GM19238 (cell line): ENCODE results near the gene HPS5.

Source experiments
- DNase-seq: peaks from one replicate; pipeline ENCODE4 v3.0.0; 2011; ENCODE audit warnings: low spot score; ENCODE audit not compliant: insufficient read length

The HPS5 gene

DNA sequence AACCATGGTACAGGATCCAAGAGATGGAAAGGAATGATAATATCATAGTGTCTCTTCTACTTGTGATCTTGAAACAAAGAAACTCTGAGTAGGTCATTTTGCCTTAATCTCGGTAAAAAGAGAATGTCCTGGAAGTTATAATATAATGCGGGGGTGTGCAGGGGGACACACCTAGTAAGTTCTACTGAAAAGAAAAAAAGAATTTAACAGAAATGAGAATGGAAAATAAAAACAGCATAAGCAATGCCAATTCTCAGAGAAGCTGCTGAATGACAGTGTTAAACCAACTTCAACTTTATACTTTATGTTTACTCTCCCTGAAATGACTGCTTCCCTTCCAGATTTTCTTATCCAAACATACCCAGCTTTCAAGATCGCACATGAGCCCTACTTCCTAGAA, 2.0 kb downstream of the HPS5 start:
- no peak for DNase-seq

DNA sequence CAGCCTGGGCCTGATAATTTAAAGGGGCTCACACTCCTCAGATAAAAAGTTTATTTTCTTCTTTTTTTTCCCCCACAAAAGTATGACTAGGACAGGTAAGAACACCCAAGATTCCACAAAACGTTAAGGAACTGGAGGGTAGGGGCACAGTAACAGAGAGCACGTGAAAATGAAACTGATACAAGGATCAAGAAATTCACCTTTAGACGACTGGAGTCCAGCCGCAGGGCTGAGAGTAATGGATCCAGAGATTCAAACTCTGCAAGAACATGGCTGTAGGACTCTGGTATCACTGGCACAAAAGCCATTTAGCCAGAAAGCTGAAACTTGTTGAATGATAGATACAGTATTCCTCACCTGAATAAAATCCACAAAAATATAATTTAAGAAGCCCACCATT, 4.4 kb downstream of the HPS5 start:
- DNase-seq = no peak

DNA sequence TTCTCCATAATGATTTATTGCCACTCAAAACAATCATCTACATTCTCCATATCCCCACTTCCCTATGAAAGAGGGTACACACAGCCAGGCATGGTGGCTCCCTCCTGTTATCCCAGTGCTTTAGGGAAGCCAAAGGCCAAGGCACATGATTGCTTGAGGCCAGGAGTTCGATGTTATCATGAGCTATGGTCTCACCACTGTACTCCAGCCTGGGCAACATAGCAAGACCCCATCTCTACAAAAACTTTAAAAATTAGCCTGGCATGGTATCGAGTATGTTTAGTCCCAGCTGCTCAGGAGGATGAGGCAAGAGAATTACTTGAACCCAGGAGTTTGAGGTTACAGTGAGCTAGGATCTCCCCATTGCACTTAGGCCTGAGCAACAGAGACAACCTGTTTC, 6.0 kb downstream of the HPS5 start:
- DNase-seq = no peak

DNA sequence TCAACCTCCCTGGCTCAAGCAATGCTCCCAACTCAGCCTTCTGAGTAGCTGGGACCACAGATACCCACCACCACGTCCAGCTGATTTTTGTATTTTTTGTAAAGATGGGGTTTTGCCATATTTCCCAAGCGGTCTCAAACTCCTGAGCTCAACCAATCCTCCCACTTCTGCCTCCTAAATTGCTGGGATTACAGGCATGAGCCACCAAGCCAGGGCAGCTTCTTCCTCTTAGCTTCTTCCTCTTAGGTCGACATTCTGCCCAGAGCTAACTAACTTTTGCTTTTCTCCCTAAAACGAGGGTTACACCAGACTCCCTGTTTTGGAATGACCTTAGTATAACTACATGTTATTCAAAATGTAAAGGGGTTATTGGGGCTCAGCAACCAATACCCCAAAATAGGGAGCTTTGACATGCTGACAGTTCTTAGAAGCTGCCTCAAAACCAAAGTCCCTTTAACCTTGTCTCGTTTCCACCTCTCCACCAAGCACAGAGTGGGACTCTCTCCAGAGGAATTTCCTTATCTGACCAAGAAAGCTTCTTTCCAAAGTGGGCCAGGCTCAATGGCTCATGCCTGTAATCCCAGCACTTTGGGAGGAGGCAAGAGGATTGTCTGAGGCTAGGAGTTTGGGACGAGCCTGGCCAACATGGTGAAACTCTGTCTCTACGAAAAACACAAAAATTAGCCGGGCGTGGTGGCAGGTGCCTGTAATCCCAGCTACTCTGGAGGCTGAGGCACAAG, 7.0 kb downstream of the HPS5 start:
- DNase-seq = no peak

DNA sequence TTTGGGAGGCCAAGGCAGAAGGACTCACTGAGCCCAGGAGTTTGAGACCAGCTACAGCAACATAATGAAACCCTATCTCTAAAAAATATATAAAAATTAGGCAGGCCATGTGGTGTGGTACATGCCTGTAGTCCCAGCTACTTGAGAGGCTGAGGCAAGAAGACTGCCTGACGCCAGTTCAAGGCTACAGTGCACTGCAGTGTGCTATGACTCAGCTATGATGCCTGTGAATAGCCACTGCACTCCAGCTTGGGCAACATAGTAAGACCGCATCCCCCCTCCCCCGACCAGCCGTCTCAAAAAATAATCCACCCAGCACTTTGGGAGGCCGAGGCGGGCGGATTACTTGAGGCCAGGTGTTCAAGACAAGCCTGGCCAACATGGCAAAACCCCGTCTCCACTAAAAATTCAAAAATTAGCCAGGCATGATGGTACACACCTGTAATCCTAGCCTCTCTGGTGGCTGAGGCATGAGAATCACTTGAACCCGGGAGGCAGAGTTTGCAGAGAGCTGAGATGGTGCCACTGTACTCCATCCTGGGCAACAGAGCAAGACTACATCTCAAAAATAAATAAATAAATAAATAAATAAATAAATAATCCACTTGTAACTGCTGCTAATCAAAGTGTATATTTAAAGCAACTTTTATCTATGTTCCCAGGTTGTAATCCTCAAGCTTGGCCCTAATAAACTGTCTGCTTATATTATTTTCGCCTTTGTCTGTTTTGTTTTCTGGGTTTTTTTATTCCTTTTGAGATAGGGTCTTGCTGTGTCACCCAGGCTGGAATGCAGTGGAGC, 7.8 kb downstream of the HPS5 start:
- no peak for DNase-seq

DNA sequence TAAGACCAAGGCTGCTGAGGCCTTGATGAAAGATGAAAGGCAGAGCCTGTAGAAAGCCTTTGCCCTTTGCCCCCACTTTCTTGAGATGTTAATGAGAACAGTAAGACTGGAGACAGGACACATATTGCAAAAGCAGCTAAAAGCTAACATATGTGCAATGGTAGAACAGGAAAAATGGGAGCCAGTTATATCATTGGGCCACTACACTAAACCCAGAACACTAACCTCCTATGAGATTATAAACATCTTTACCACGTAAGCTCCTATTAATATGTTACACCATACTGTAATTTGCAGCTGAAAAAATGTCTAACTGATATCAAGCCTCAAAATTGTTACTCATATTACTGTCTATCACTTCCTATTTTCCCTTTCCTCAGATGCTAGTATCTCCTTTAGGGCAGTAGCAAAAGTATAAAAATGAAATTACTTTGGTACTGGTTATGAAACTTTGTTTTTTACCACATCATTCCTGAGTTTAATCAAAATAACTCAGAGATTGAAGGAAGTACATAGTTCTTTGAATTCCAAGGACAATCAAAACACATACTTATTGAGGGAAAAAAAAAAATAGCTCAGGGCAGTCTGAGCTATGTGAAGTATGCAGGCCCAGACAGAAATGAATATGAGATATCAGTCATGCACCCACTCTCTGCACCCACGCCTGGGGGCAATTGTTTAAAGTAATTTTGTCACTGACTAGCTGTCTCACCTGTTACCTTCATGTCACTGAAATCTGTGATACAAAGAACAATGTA, 9.1 kb downstream of the HPS5 start:
- no peak for DNase-seq

DNA sequence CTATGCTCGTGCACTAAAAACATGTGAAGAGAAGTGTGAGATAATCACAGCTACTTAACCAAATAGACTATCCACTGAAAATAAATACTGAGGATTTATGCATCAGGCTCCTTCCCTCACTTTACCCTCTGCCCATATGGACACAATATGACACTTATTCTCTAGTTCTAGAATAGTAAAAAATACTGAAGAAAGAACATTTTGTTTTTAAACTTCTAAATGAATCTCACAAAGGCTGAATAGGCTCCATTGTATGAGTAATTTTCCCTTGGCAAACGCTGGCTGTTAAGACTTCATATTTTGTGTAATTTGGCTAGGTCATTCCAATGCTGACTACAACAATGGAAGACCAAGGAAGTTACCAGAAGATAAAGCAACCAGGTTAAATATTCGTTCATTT, 9.9 kb downstream of the HPS5 start:
- no peak for DNase-seq

DNA sequence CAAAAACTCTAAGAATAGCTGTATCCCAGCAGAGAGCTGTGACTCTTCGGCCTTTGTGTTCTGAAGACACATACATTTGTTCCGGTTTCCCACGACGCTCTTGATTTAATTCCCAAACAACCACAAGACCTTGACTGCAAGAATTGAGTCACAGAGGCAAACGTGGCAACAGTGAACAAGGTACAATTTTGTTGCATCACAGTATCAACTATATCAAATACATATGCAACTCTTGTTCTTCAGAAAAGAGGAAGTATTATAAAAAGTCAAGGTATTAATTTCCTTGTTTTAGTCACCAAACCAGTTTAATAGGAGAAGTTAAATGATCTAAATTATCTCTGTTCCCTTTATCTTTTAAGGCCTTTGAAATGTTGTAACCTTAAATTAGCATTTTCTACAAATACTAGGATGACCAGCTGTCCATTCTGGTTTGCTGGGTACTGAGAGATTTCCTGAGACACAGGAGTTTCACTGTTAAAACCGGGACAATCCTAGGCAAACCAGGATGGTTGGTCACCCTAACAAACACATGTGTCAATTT, 11.1 kb downstream of the HPS5 start:
- no peak for DNase-seq

DNA sequence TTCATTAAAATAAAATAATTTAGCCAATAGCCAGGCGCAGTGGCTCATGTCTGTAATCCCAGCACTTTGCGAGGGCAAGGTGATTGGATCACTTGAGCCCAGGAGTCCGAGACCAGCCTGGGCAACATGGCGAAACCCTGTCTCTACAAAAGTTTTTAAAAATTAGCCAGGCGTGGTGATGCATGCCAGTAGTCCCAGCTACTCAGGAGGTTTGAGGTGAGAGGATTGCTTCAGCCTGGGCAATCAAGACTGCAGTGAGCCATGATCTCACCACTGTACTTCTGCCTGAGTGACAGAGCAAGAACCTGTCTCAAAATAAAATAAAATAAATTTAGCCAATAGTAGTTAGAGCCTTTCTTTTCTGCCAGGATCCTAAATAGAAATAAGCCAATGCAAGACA, 12.2 kb downstream of the HPS5 start:
- no peak for DNase-seq

DNA sequence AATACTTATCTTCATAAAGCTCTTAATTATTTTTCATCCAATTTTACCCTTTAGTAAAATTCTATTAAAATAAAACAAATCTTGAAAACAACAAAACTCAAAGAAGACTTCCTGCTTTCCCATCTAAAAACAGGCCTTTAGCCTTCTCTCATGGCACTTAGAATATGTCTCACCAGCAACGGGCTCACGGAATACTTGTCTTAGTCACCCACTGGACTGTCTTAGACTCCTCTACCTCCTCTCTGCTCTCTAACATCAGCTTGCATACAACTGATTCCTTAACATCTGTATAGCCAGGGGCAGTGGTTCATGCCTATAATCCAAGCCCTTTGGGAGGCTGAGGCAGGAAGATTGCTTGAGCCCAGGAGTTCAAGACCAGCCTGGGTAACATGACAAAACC, 13.7 kb downstream of the HPS5 start:
- DNase-seq = no peak

DNA sequence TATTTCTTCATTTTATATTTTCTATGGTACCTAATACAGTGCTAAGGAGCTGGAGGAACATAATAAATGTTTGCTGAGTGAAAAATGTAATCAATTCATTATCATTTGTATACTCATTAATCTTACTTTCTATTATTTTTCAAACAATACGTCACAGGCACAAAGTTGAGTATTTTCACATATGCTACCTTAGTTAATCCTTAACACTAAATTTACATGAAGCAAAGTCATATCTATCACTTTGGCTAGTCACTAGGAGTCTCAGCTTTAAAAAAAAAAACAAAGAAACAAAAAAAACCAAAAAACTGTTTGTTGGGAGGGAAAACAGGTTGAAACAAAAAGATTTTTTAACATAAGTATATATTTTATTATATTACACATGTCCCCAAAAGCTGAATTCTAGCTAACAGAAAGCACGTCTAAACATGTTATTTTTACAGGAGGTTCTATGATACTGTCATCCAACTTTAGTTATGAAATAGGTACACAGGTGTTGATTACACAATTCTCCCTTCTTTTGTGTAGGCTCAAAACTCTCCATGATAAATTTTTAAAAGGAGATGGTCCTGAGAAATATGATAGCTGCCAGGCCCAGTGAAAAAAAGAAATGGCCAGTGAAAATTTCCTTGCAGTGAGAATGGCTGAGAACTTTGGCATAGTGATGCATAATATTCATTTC, 14.3 kb downstream of the HPS5 start:
- no peak for DNase-seq

DNA sequence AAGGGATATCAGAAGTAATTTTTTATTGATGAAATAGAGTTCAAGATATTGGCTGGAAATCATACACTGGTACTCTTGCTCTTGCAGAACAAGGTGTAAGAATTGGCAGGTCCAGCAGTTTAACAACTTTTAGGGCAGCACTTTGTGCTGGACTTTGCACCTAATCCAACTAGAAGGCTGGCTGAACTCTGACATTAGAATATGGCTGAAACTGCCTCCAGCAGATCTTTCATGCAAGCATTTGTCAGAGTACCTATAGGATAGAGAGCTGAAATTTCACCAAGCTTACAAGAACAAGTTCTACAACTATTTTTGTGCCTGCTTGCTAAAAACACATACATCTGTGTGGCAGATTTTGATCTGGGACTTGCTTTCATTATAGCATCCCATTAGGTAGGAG, 17.2 kb downstream of the HPS5 start:
- no peak for DNase-seq

DNA sequence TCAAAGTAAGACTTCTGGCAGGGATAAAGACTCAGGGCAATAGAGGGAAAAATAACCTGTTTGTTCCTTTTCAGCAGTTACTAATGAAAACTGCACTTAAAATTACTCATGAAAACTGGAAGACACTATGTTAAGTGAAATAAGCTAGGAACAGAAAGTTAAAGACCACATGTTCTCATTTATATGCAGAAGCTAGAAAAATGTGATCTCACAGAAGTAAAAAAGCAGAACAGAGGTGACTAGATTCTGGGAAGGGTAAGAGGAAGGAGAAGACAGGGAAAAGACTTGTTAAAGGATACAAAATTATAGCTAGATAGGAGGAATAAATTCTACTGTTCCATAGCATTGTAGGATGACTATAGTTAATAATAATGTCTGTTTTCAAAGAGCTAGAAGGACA, 22.2 kb downstream of the HPS5 start:
- DNase-seq = no peak

DNA sequence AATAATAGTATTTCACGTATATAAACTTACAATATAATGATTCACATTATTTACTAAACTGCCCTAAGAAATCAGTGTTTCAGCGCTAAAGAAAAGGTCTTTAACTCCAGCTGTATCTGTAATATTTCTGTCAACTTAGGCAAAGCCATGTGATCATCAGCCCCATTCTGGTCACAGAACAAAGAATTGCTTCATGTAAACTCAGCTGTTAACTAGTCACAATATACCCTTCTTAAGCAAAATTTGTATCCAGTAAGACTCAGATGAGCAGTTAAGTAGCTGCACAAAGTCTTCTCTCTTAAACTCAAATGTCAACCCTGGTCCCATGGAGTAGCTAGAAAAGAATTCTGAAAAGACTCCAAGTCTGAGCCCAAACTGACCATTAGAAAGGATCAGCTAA, 26.6 kb downstream of the HPS5 start:
- DNase-seq = no peak

DNA sequence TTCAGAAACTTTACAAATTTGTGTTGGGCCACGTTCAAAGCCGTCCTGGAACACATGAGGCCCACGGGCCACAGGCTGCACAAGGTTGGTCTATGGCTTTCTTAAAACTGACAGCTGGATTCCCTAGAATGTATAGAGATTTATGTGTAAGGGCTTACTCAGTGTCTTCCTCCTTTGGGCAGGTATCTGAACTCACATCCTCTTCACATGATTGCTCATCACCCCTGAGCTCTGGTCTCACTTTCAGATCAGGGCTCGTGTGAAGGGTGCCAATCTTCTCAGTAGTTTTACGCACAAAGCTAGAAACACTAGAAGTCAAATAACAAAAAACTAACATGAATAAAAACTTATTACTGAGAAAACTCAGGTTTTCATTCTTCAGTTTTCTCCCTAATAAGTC, 27.1 kb downstream of the HPS5 start:
- no peak for DNase-seq

DNA sequence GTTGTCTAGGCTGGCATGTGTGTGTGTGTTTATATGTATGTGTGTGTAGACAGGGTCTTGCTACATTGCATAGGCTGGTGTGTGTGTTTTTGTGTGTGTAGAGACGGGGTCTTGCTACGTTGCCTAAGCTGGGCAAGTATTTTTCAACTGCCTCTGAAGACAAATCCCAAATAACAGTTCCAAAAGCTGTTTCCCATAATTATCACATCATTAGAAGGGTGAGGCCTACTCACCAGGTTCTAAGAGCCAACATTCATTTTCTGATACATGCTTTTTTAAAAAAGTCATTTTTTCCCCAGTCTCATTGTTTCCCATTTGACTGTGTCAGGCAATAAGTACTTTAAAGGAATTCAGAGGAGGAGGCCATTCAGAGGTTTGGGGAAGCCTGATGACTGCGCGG, 33.0 kb downstream of the HPS5 start:
- no peak for DNase-seq

DNA sequence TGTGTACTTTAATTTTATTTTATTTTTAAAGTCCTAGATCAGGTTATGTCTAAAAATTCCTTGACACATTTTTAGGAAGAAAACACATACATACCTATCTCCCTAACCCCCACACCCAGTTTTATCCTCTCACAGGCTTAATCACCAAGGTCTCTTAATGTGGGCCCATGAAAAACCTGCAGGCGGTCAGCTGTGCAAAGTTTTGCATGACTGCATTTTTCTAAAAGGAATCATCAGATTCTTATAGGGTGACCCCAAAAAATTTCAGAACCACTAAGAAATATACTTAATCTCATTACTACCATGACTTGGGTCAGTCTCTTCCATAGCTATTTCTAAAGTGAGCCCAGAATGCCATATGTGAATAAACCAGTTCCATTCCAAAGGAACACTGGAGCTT, 36.1 kb downstream of the HPS5 start:
- DNase-seq = no peak

DNA sequence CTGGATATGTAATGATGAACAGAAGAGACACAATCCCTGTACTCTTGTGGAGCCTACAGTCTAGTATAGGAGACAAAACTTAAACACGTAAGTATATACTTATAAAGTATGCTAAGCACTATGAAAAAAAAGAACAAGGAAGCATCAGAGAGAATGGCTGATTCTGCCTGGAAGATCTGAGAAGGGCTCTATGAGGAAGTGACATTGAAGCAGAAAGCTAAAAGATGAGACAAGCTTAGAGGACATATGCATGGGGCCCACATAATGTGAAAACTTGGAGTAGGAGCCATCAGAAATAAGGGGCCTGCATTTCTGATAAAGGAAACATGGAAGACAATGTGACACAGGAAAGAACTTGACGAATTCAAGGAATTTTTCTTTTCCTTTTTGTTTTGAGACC, 39.3 kb downstream of the HPS5 start:
- no peak for DNase-seq

DNA sequence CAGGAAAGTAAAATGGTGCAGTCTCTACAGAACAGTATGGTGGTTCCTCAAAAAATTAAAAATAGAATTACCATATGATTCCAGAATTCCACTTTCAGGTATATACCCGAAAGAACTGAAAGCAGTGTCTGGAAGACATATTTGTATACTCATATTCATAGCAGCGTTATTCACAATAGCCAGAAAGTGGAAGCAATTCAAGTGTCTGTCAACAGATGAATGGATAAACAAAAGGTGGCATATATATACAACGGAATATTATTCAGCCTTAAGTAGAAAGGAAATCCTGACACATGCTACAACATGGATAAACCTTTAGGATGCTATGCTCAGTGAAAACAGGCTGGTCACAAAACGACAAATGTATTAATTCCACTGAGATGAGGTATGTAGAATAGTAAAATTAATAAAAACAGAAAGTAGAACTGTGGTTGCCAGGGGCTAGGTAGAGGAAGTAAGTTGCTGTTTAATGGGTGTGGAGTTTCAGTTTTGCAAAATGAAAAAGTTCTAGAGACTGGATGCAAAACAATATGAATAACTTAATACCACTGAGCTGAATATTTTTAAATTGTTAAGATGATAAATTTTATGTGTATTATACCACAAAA, 41.4 kb downstream of the HPS5 start:
- no peak for DNase-seq

DNA sequence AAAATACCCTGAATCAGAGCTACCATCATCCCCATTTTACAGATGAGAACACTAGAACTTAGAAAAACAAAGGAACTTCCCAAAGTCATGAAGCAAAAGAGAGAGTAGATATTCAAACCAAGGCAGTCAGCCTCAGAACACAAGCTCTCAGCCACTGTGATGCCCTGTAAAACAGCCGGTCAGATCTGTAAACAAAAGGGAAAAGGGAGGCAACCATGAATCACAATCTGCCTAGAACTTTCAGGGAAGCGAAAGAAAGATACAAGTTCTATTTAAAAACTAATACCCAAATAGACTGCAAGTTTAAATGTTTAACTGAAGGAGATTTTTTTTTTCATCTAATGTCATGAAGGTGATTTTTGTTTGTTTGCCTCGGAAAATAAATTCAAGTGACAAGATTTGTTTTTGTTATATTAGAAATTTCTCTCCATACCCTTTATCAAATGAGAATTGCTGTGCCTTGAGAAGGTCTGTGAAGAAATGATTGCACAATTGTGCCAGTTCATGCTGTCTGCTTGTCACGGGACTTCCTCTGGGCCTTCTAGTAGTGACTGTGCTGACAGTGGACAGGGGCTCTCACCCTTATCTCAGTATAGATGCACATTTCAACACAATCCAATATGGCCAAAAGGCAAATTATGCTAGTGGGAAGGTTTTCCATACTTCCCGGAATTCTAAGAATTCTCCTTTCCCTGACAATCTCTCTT, 44.2 kb downstream of the HPS5 start:
- no peak for DNase-seq

DNA sequence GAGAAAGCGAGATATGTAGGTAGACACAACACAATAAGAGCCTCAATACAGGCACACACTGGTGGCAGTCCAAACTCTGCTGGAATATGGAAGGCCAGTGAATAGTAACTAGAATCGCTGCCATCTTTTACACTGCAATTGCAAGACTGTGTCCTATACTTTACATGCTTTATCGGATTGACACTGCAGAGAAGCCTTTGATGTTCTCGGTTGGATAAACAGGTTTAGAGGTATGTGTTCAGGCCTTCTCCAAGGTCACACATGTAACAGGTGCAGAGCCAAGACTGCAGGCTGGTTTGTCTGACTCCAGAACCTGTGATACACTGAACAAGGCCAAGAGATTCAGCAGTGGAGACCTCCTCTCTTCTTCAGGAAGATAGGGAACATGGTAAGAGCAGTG, 50.7 kb downstream of the HPS5 start:
- DNase-seq = no peak
